ENCODE data around the gene PODN. TPM values are rescaled to one million over a fixed set of nuclear protein-coding genes. Genes with fewer than 3 reads are reported as not detected.
A peak's percentile ranks its signal among the peaks of the same experiment; 100 is the strongest.

PODN gene
- total and polyA plus RNA-seq, 5 experiments from 2014 or later: 0.35 TPM; not detected in 4

DNA sequence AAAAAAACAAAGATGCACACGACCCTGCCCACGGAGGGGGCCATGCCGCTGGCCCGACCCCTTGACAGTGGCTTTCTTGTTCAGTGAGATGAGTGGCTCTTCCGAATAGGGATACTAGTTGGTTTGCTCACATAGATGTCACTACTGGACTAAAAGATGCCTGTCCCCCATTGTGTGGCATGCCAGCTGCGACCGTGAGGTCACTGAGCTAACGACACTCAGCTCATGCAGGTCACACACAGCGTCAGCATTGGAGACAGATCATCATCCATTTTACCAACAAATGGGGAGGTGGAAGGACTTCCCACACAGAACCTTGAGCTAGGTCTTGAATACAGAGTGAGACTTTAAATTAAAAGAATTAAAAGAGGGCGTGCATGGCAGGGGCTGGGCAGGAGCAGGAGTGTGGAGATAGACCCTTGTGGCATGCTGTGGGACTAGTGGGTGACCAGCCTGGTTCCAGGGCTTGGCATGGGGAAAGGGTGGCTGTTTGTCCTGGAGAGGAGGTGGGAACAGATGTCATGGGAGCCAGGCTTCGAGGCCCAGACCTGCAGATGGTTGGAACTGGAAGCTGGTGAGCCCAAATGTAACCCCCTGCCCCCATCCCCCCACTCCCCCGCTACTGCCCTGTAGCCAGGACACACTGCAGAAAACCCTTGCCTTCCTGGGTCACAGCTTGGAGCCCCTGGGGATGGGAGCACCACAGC lies 68.0 kb downstream of the PODN start:
- H3K4me3 Mint-ChIP-seq: no peak overlapping the region

DNA sequence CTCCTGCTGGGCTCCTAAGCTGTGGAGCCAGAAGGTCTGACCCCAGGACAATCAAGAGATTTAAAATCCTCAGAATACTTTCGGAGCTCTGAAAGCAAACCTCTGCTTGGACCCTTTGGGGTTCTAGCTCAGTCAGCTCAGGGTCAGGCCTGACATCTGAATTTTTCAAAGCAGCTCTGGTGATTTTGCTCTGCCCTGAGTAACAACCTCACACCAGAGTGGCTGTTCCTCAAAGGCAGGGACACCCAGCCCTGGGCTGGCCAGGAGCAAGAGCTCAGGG lies 68.5 kb downstream of the PODN start:
- no peak overlapping the region for H3K4me3 Mint-ChIP-seq
- H3K36me3 Mint-ChIP-seq: no peaks in the 10 kb centered on the region
- ATAC-seq (no peak), DNase-seq (no peak)
- no peak overlapping the region for H3K27ac Mint-ChIP-seq
- no peaks in the 10 kb centered on the region for H3K9me3 Mint-ChIP-seq
- peaks cover 0 to 9% (median 0%) of the 10 kb centered on the region in 5 donors for H3K27me3 Mint-ChIP-seq
- POLR2A ChIA-PET: no interaction called here
- peaks cover 0 to 8% (median 0%) of the 10 kb centered on the region in 4 donors for H3K4me1 Mint-ChIP-seq

More for the DNA sequence above, 68.0 kb downstream of the PODN start:
- Mint-ChIP-seq H3K4me1 (peaks cover 0 to 6% (median 0%) of the 10 kb centered on the region in 4 donors), H3K36me3 (no peaks in the 10 kb centered on the region), H3K9me3 (peaks cover 0 to 2% (median 0%) of the 10 kb centered on the region in 9 donors), H3K27ac (peak overlapping the region in 2 of 10 donors; percentile 56 to 61), H3K27me3 (peaks cover 0 to 9% (median 0%) of the 10 kb centered on the region in 5 donors)
- ATAC-seq: no peak
- POLR2A ChIA-PET: no interaction called here
- DNase-seq: no peak

DNA sequence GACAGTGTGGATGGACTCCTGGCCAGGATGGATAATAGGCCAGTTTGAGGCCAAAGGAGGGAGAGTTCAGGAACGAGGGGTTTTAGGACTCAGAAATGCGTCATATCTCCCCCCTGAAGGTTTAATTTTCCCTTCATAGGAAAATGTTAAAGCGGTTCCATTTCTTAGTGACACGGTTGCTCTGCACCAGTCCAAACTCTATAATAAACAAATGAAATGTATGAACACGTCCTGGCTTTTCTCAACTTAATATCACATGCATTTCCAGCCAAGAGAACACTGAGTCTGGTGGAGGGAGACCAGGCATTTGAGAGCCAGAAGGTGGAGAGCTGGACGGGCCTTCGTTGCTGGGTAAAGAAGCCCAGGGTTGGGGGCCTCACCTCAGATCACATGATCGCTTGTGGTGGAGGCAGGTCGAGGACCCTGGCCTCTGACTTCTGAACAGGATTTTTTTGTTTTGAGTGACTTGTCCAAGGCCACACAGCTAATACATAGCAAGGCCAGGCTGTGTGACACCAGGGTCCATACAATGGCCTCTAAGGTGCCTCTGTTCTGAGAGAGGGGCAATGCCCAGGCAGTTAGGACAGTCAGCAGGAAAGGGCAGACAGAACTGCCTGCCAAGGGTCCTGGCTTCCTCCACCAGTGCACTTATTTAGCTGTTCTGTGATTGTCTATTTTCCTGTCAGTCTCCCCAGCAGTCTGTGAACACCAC lies 69.0 kb downstream of the PODN start:
- DNase-seq (no peak), ATAC-seq (no peak)
- Mint-ChIP-seq H3K4me3 (no peak overlapping the region), H3K9me3 (no peaks in the 10 kb centered on the region), H3K36me3 (no peaks in the 10 kb centered on the region), H3K27me3 (peaks cover 0 to 9% (median 0%) of the 10 kb centered on the region in 5 donors), H3K4me1 (peaks cover 0 to 8% (median 0%) of the 10 kb centered on the region in 4 donors), H3K27ac (no peak overlapping the region)
- POLR2A ChIA-PET: interaction anchor here (0.6 kb wide), 1 partner anchor 80 kb away, joined by 3 read pairs; no protein-coding TSS in a partner anchor

GRCh38 chr1:53131590-53131938 lies 69.6 kb downstream of the PODN start:
- H3K4me3 Mint-ChIP-seq: peak overlapping the region in 1 of 10 donors; percentile 7
- H3K27me3 Mint-ChIP-seq: peaks cover 0 to 9% (median 0%) of the 10 kb centered on the region in 5 donors
- POLR2A ChIA-PET: interaction anchor here (0.6 kb wide), 1 partner anchor 80 kb away, joined by 3 read pairs; no protein-coding TSS in a partner anchor
- DNase-seq (no peak), ATAC-seq (no peak)
- H3K36me3 Mint-ChIP-seq: no peaks in the 10 kb centered on the region
- H3K9me3 Mint-ChIP-seq: no peaks in the 10 kb centered on the region
- peaks cover 0 to 8% (median 0%) of the 10 kb centered on the region in 4 donors for H3K4me1 Mint-ChIP-seq
- peak overlapping the region in 3 of 10 donors; percentile 2 to 86 (median 82) for H3K27ac Mint-ChIP-seq

- H3K27ac Mint-ChIP-seq: peak overlapping the region in 4 of 10 donors; percentile 2 to 82 (median 28)
- peaks cover 0 to 1% (median 0%) of the 10 kb centered on the region in 9 donors for H3K9me3 Mint-ChIP-seq
- POLR2A ChIA-PET: no interaction called here
- ATAC-seq (no peak), DNase-seq (no peak)
- H3K4me3 Mint-ChIP-seq: no peak overlapping the region
- H3K27me3 Mint-ChIP-seq: peaks cover 0 to 8% (median 0%) of the 10 kb centered on the region in 5 donors
- H3K4me1 Mint-ChIP-seq: peaks cover 0 to 8% (median 0%) of the 10 kb centered on the region in 4 donors
- H3K36me3 Mint-ChIP-seq: peaks cover 0 to 2% (median 0%) of the 10 kb centered on the region in 3 donors
These were observed 70.2 kb downstream of the PODN start for GRCh38 chr1:53132176-53132575.

DNA sequence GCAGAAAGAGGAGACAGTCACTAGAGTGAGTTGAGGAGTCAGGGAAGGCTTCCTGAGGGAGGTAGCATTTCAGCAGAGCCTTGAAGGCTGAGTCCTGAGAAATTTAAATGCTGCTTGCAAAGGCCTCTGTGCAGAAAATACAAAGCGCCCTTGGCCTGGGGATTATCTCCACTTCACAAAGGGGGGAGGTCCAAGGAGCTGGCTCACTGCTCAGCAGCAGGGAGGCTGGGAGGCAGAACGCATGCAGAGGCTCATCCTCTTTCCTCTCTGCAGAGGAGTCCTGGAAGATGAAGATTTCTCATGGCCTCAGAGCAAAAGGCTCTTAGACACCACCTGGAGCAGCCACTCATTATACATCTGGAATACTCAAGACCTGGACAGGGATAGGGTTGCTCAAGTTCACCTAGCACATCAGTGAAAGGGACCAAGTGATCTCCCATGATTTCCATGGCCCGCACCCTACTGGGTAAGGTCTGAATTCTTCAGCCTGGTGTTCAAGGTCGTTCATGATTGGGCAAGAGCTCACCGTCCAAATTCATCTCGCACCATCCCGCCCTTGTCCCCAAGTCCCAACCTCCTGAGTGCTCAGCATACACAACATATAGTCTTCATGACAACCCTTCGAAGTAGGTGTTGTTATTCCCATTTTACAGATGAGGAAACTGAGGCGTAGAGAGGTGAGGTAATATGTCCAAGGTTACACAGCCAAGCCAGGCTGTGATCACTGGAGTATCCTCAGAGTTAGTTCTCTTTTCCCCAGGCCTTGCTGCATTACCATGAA lies 71.4 kb downstream of the PODN start:
- POLR2A ChIA-PET: no interaction called here
- H3K27me3 Mint-ChIP-seq: peaks cover 0 to 1% (median 0%) of the 10 kb centered on the region in 5 donors
- H3K9me3 Mint-ChIP-seq: peaks cover 0 to 12% (median 3%) of the 10 kb centered on the region in 9 donors
- peaks cover 0 to 11% (median 4%) of the 10 kb centered on the region in 3 donors for H3K36me3 Mint-ChIP-seq
- DNase-seq: no peak
- H3K4me3 Mint-ChIP-seq: no peak overlapping the region
- H3K27ac Mint-ChIP-seq: peak overlapping the region in 2 of 10 donors; percentile 36 to 75
- ATAC-seq: no peak
- H3K4me1 Mint-ChIP-seq: peaks cover 0 to 6% (median 0%) of the 10 kb centered on the region in 4 donors

- H3K36me3 Mint-ChIP-seq: peaks cover 0 to 11% (median 4%) of the 10 kb centered on the region in 3 donors
- H3K27me3 Mint-ChIP-seq: peaks cover 0 to 1% (median 0%) of the 10 kb centered on the region in 5 donors
- H3K9me3 Mint-ChIP-seq: peaks cover 0 to 12% (median 3%) of the 10 kb centered on the region in 9 donors
- H3K4me3 Mint-ChIP-seq: no peak overlapping the region
- POLR2A ChIA-PET: no interaction called here
- H3K27ac Mint-ChIP-seq: peak overlapping the region in 1 of 10 donors; percentile 78
- H3K4me1 Mint-ChIP-seq: peaks cover 0 to 4% (median 0%) of the 10 kb centered on the region in 4 donors
- DNase-seq (no peak), ATAC-seq (no peak)
These were observed 72.1 kb downstream of the PODN start for GRCh38 chr1:53134042-53134485.

Other genes starting within 250 kb of the PODN start
- not detected for gene ZYG11A, start 219.5 kb upstream of the PODN start, total RNA-seq
- gene ZYG11A, start 219.5 kb upstream of the PODN start, polyA plus RNA-seq: under 1 TPM in 1 of 3 donors, not detected in 2; 0.05 TPM
- gene ECHDC2, start 140.5 kb upstream of the PODN start, total RNA-seq: 100 to 1,000 TPM; 162 to 172 TPM
- 10 to 100 TPM; 19.4 to 32.6 (median 23.9) TPM for gene ECHDC2, start 140.5 kb upstream of the PODN start, polyA plus RNA-seq
- gene SCP2, start 134.9 kb upstream of the PODN start, total RNA-seq: 10 to 100 TPM; 44.9 to 46.4 TPM
- 100 to 1,000 TPM; 117 to 167 (median 147) TPM for gene SCP2, start 134.9 kb upstream of the PODN start, polyA plus RNA-seq
- gene SLC1A7, start 80.4 kb downstream of the PODN start, total RNA-seq: not detected
- gene SLC1A7, start 80.4 kb downstream of the PODN start, polyA plus RNA-seq: not detected
- 10 to 100 TPM; 23.1 to 24.2 TPM for gene CPT2, start 134.6 kb downstream of the PODN start, total RNA-seq
- gene CPT2, start 134.6 kb downstream of the PODN start, polyA plus RNA-seq: 10 to 100 TPM; 15.2 to 23.8 (median 19.1) TPM
- gene CZIB, start 158.4 kb downstream of the PODN start, total RNA-seq: 10 to 100 TPM; 89.9 to 95.6 TPM
- gene CZIB, start 158.4 kb downstream of the PODN start, polyA plus RNA-seq: 10 to 100 TPM; 61.2 to 66.5 (median 62.6) TPM
- gene MAGOH, start 176.3 kb downstream of the PODN start, total RNA-seq: 10 to 100 TPM; 54.1 to 61.1 TPM
- 100 to 1,000 TPM in 2 of 3 donors, 10 to 100 TPM in 1; 99.7 to 116 (median 114) TPM for gene MAGOH, start 176.3 kb downstream of the PODN start, polyA plus RNA-seq